NT2/D1 (cell line): ENCODE measurements around the gene ZFHX3.

Experiments
- DNase-seq: peaks from one replicate; pipeline ENCODE4 v3.0.0-alpha.2; 2011; ENCODE audit warnings: low read depth, low spot score
- H3K27me3 ChIP-seq: 2 replicates; pipeline ENCODE4 v1.6.0; 2011; ENCODE audit warnings: mild to moderate bottlenecking; ENCODE audit not compliant: insufficient read length, insufficient read depth
- H3K36me3 ChIP-seq: 2 replicates; pipeline ENCODE4 v1.6.1; 2011; ENCODE audit warnings: mild to moderate bottlenecking, low read length, mixed read lengths; ENCODE audit not compliant: insufficient read depth, insufficient read length
- H3K4me1 ChIP-seq: 2 replicates; pipeline ENCODE4 v1.5.1; 2011; ENCODE audit not compliant: insufficient read depth, insufficient read length
- H3K4me3 ChIP-seq: 2 replicates; pipeline ENCODE4 v1.5.1; 2011; ENCODE audit warnings: low read depth; ENCODE audit not compliant: insufficient read length
- H3K9ac ChIP-seq: 2 replicates; pipeline ENCODE4 v1.6.0; 2011; ENCODE audit warnings: low read depth; ENCODE audit not compliant: insufficient read length
- H3K9me3 ChIP-seq: 2 replicates; pipeline ENCODE4 v1.5.1; 2011; ENCODE audit warnings: mild to moderate bottlenecking, low read length; ENCODE audit not compliant: insufficient read depth
- SUZ12 ChIP-seq: IDR thresholded peaks from 2 replicates; pipeline ENCODE4 v1.6.1; 2011; ENCODE audit not compliant: insufficient read length, insufficient read depth; ENCODE audit errors: extremely low read depth
- YY1 ChIP-seq: IDR thresholded peaks from 2 replicates; pipeline ENCODE4 v1.6.1; 2011; ENCODE audit not compliant: insufficient read length, insufficient read depth
- ZNF274 ChIP-seq: IDR thresholded peaks from 2 replicates; pipeline ENCODE4 v1.6.1; 2011; ENCODE audit warnings: mild to moderate bottlenecking, low read depth, low read length

Gene ZFHX3

GRCh38 chr16:72859581-72859980 is 188.3 kb downstream of the ZFHX3 start:
- DNase-seq: no peak
- Histone ChIP-seq H3K9me3 (no peaks in the 10 kb centered on the region), H3K4me1 (no peaks in the 10 kb centered on the region), H3K36me3 (no peaks in the 10 kb centered on the region), H3K27me3 (no peaks in the 10 kb centered on the region), H3K9ac (no peak overlapping the region), H3K4me3 (no peak overlapping the region)
- TF ChIP-seq YY1: no peak
- no peak for TF ChIP-seq SUZ12
- no peak for TF ChIP-seq ZNF274

GRCh38 chr16:72858665-72859493 is 189.0 kb downstream of the ZFHX3 start:
- Histone ChIP-seq H3K4me1 (no peaks in the 10 kb centered on the region), H3K36me3 (no peaks in the 10 kb centered on the region), H3K4me3 (no peak overlapping the region), H3K9ac (no peak overlapping the region), H3K27me3 (no peaks in the 10 kb centered on the region), H3K9me3 (no peaks in the 10 kb centered on the region)
- no peak for DNase-seq
- TF ChIP-seq YY1 (no peak), ZNF274 (no peak)

GRCh38 chr16:72857834-72858664 is 189.9 kb downstream of the ZFHX3 start:
- no peak overlapping the region for H3K9ac ChIP-seq
- no peak for DNase-seq
- H3K4me3 ChIP-seq: no peak overlapping the region
- no peaks in the 10 kb centered on the region for H3K36me3 ChIP-seq
- H3K27me3 ChIP-seq: no peaks in the 10 kb centered on the region
- H3K4me1 ChIP-seq: no peaks in the 10 kb centered on the region
- H3K9me3 ChIP-seq: no peaks in the 10 kb centered on the region
- TF ChIP-seq ZNF274: no peak
- TF ChIP-seq SUZ12: no peak
- no peak for TF ChIP-seq YY1

- no peak overlapping the region for H3K4me3 ChIP-seq
- TF ChIP-seq ZNF274: no peak
- TF ChIP-seq YY1: no peak
- TF ChIP-seq SUZ12: no peak
- H3K27me3 ChIP-seq: no peaks in the 10 kb centered on the region
- H3K4me1 ChIP-seq: no peaks in the 10 kb centered on the region
- DNase-seq: no peak
- H3K9me3 ChIP-seq: no peaks in the 10 kb centered on the region
- no peaks in the 10 kb centered on the region for H3K36me3 ChIP-seq
- H3K9ac ChIP-seq: no peak overlapping the region
These were observed 191.1 kb downstream of the ZFHX3 start for GRCh38 chr16:72856797-72857196.

- Histone ChIP-seq H3K4me3 (no peak overlapping the region), H3K36me3 (no peaks in the 10 kb centered on the region), H3K27me3 (no peaks in the 10 kb centered on the region), H3K9me3 (no peaks in the 10 kb centered on the region), H3K9ac (peak overlapping the region; percentile 43), H3K4me1 (no peaks in the 10 kb centered on the region)
- TF ChIP-seq YY1: no peak
- TF ChIP-seq SUZ12: no peak
- no peak for TF ChIP-seq ZNF274
- no peak for DNase-seq
These were observed 193.5 kb downstream of the ZFHX3 start for GRCh38 chr16:72854267-72854959.

GRCh38 chr16:72853575-72854266 is 194.2 kb downstream of the ZFHX3 start:
- H3K36me3 ChIP-seq: no peaks in the 10 kb centered on the region
- no peaks in the 10 kb centered on the region for H3K9me3 ChIP-seq
- TF ChIP-seq ZNF274: no peak
- TF ChIP-seq YY1: no peak
- no peak for TF ChIP-seq SUZ12
- H3K4me3 ChIP-seq: no peak overlapping the region
- no peak for DNase-seq
- no peaks in the 10 kb centered on the region for H3K27me3 ChIP-seq
- H3K9ac ChIP-seq: peak overlapping the region; percentile 43
- H3K4me1 ChIP-seq: peaks cover 5% of the 10 kb centered on the region
